Right cardiac atrium (tissue), 5 donors: Measurements from ENCODE around the gene SCN4A. TPM values are rescaled to one million over a fixed set of nuclear protein-coding genes. Genes with fewer than 3 reads are reported as not detected.
A peak's percentile ranks its signal among the peaks of the same experiment; 100 is the strongest.

Experiments
- ATAC-seq, 2 donors: fragments of 200-7000 bp; cut with Tn5 transposase; one replicate each; pipeline versions ENCODE4 v1.8.0 to v1.9.1; 2020; ENCODE audit warnings: moderate library complexity in 2 of 2, mild to moderate bottlenecking in 1 of 2
- DNase-seq, 3 donors: peaks; one replicate each; pipeline ENCODE4 v3.0.0-alpha.2; 2020
- H3K27ac ChIP-seq: one replicate; pipeline ENCODE4 v1.5.1; 2013; ENCODE audit warnings: mild to moderate bottlenecking, low read length, control low read depth, moderate library complexity
- H3K27me3 ChIP-seq: one replicate; pipeline ENCODE4 v1.6.1; 2013; ENCODE audit not compliant: control insufficient read depth, insufficient read depth
- H3K4me1 ChIP-seq: one replicate; pipeline ENCODE4 v1.6.1; 2013; ENCODE audit warnings: low read length; ENCODE audit not compliant: control insufficient read depth, insufficient read depth
- H3K4me3 ChIP-seq: one replicate; pipeline ENCODE4 v1.5.1; 2013; ENCODE audit warnings: low read length, control low read depth
- H3K9me3 ChIP-seq: one replicate; pipeline ENCODE4 v1.6.1; 2013; ENCODE audit warnings: low read length; ENCODE audit not compliant: control insufficient read depth
- WGBS: extraction: QIAGEN DNeasy Blood & Tissue Kit; methylation state at CpG from one replicate; pipeline ENCODE4 v1.1.7; 2013; 5-methylcytosine and 5-hydroxymethylcytosine counted together
- intact Hi-C, 4 donors: fragments of 100-400 bp; cut with DNase I; formaldehyde crosslinking; loops; one replicate each; pipeline versions ENCODE4 v1.11.0 to v1.14.0; 2022 to 2023
- polyA plus RNA-seq: library from polyadenylated mRNA; stranded (reverse); fragments of 200-250 nt; gene quantifications from one replicate; pipeline ENCODE4 v1.2.3, GENCODE V29; 2013
- total RNA-seq, 4 donors: library from RNA; stranded (reverse); fragmentation: NEBNext Ultra II Directional; extraction: Animal tissue kit (Norgen Biotek cat#: 25700); gene quantifications; one replicate each; pipeline ENCODE4 v1.2.1, GENCODE V29; 2021
- donor health status: healthy with polysubstance abuse.
- donor health status: DM: no; HTN: yes; CAD: no.
- donor health status: DM: no; HTN: no; CAD: no.
- donor health status: DM: no; HTN: yes; CAD: no; lungs with severe emphysema.
- donor health status: DM: yes; HTN: yes; CAD: no.

SCN4A gene
- total and polyA plus RNA-seq, 5 donors: 1.6 to 5.8 (median 2.5) TPM

DNA sequence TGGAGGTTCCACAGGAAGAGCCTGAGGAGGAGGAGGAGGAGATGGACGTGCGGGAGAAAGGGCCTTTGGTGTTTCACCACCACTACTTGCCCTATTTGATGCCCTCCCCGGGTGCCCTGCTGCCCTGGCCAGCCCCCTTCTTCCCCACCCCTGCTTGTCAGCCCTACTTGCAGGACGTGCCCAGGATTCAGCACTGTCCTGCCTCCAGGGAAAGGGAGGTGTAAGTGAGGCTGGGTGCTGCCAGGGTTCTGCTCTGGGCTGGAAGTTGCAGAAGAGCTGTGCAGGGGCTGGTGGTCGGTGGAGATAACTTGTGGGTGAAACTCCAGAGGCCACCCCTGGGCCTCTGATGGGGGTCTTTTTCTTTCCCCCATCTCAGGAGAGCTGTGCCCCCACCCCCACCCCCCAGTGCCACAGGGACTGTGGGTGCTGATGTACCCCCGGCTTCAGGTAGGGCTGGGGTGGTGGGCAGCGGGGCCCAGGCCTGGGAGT, 28.4 kb upstream of the SCN4A start:
- H3K9me3 ChIP-seq: no peaks in the 10 kb centered on the region
- H3K4me3 ChIP-seq: no peak overlapping the region
- H3K27ac ChIP-seq: peak overlapping the region; percentile 65
- H3K27me3 ChIP-seq: no peaks in the 10 kb centered on the region
- ATAC-seq: no peak
- WGBS: 73% methylated on average over 7 of the region's 7 CpGs
- DNase-seq: no peak
- H3K4me1 ChIP-seq: peaks cover 5% of the 10 kb centered on the region
- intact Hi-C loops: no loop called here

- WGBS: 83% methylated on average over 25 of the region's 25 CpGs
- H3K9me3 ChIP-seq: no peaks in the 10 kb centered on the region
- H3K4me1 ChIP-seq: peaks cover 5% of the 10 kb centered on the region
- no peaks in the 10 kb centered on the region for H3K27me3 ChIP-seq
- no peak for ATAC-seq
- H3K27ac ChIP-seq: no peak overlapping the region
- no peak overlapping the region for H3K4me3 ChIP-seq
- DNase-seq: no peak
- intact Hi-C loops: loop anchor here in 1 of 4 donors (10.0 kb wide), 1 partner anchor 85 kb away; the partner anchor contains the start of genes CSHL1 and GH1
Measured at GRCh38 chr17:63999680-64000531, 27.2 kb upstream of the SCN4A start.

GRCh38 chr17:63998721-63999679, 26.3 kb upstream of the SCN4A start:
- peak in 1 of 2 donors; percentile 3 for ATAC-seq
- H3K9me3 ChIP-seq: no peaks in the 10 kb centered on the region
- peak overlapping the region; percentile 46 for H3K4me3 ChIP-seq
- no peaks in the 10 kb centered on the region for H3K27me3 ChIP-seq
- WGBS: 28% methylated on average over 33 of the region's 33 CpGs
- intact Hi-C loops: loop anchor here in 1 of 4 donors (10.0 kb wide), 1 partner anchor 84 kb away; the partner anchor contains the start of genes CSHL1 and GH1
- DNase-seq: no peak
- H3K27ac ChIP-seq: no peak overlapping the region
- peaks cover 5% of the 10 kb centered on the region for H3K4me1 ChIP-seq

DNA sequence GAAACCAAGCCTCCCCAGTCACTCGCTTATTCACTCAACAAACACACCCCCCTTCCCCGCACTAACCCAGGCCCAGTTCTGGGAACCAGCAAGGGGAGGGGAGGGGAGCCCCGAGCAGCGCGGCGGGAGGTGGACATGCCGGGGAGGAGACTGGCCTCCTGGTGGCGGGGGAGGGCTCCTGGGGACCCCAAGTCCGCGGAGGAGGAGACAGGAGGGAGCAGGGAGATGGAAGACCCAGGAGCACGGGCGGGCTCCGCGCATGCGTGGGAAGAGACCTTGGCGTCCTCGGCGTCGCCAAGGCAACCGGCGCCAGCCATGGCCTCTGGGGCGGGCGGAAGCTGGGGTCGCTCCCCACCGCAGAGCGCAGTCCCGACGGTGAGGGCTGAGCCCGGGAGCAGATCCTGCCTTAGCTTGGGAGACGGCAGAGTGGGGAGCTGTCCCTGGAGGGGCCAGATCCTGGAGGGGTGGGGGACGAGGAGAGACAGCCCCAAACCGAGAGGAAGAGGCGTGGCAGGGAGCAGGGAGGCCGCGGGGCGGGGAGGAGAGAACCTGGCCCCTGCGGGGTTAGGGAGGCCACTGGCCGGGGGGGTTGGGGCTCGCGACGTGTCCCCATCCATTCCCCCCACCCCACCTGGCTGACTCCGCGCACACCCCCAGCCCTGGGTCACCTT, 25.5 kb upstream of the SCN4A start, which contains the start of gene PRR29:
TSS of gene PRR29 (plus strand) at position 302 of the 671 bp plus-strand sequence. CDS start at position 316, 14 bp downstream.
- H3K27ac ChIP-seq: no peak within 1 kb of the TSS
- ATAC-seq (peak; percentile 59 to 62), DNase-seq (peak; percentile 85 to 92 (median 90))
- H3K27me3 ChIP-seq: no peaks in the 10 kb centered on the region
- peak within 1 kb of the TSS; percentile 46 for H3K4me3 ChIP-seq
- no peaks in the 10 kb centered on the region for H3K9me3 ChIP-seq
- WGBS: under 1% methylated on average over 43 of the region's 43 CpGs
- peaks cover 5% of the 10 kb centered on the region for H3K4me1 ChIP-seq
- intact Hi-C loops: loop anchor here in 1 of 4 donors (10.0 kb wide), 1 partner anchor 83 kb away; the partner anchor contains the start of genes CSHL1 and GH1

DNA sequence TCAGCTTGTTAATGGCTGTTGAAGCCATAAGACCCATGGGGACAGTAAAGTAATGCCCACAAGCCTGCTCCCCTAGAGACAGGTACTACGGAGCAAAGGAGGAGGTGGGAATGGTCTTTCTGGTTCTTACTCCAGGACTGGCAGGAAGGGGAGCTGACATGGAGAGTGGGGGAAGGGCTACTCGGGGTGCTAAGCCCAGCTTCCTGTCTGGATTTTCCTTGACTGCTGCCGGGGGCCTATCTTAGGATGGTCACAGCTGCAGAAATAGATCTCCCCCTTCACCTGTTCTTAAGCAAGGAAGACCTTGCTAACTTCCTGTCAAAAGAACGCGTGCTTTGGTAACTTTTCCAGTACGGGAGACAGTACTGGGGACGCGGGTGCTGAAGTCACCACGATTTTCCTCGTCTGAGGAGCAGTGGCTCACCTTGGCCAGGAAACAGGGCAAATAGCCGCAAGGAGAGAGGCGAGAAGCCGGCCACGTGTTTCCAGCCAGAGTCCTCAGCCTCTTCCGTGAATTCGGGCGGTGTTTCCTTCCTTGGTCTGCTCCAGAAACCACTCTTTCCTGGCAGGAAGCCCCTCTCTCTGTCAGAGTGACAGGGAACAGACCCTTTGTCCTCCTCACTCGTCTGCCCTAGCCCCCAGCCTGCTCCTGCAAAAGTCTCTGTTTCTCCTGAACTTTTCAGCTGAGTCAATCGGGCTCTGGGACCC, 24.8 kb upstream of the SCN4A start:
- WGBS: 16% methylated on average over 19 of the region's 19 CpGs
- DNase-seq (no peak), ATAC-seq (peak in 1 of 2 donors; percentile 7)
- no peaks in the 10 kb centered on the region for H3K9me3 ChIP-seq
- no peak overlapping the region for H3K27ac ChIP-seq
- no peaks in the 10 kb centered on the region for H3K27me3 ChIP-seq
- intact Hi-C loops: loop anchor here in 1 of 4 donors (10.0 kb wide), 1 partner anchor 83 kb away; the partner anchor contains the start of genes CSHL1 and GH1
- peaks cover 5% of the 10 kb centered on the region for H3K4me1 ChIP-seq
- peak overlapping the region; percentile 46 for H3K4me3 ChIP-seq

- whole genome bisulfite sequencing: 91% methylated on average over 11 of the region's 11 CpGs
- Histone ChIP-seq H3K27ac (no peak overlapping the region), H3K4me1 (peaks cover 5% of the 10 kb centered on the region), H3K4me3 (no peak overlapping the region), H3K9me3 (no peaks in the 10 kb centered on the region), H3K27me3 (no peaks in the 10 kb centered on the region)
- intact Hi-C loops: loop anchor here in 1 of 4 donors (10.0 kb wide), 1 partner anchor 82 kb away; the partner anchor contains the start of genes CSHL1 and GH1
- no peak for ATAC-seq
- no peak for DNase-seq
Measured at GRCh38 chr17:63996430-63997182, 23.9 kb upstream of the SCN4A start.

- DNase-seq (no peak), ATAC-seq (no peak)
- Histone ChIP-seq H3K4me3 (no peak overlapping the region), H3K4me1 (peaks cover 5% of the 10 kb centered on the region), H3K9me3 (no peaks in the 10 kb centered on the region), H3K27me3 (no peaks in the 10 kb centered on the region), H3K27ac (no peak overlapping the region)
- intact Hi-C loops: loop anchor here in 1 of 4 donors (10.0 kb wide), 1 partner anchor 81 kb away; the partner anchor contains the start of genes CSHL1 and GH1
- 90% methylated on average over 5 of the region's 5 CpGs for WGBS
Measured at GRCh38 chr17:63995626-63996025, 22.9 kb upstream of the SCN4A start.

- intact Hi-C loops: loop anchor here in 3 of 4 donors (5.0 to 10.0 kb wide), 3 partner anchors 46 to 79 kb away; partner anchors contain the start of genes GH1 (in 2 of the 3) and CSHL1 (in 1 of the 3)
- Histone ChIP-seq H3K4me1 (peaks cover 5% of the 10 kb centered on the region), H3K27ac (no peak overlapping the region), H3K27me3 (no peaks in the 10 kb centered on the region), H3K9me3 (no peaks in the 10 kb centered on the region), H3K4me3 (no peak overlapping the region)
- WGBS: 85% methylated on average over 3 of the region's 3 CpGs
- ATAC-seq (no peak), DNase-seq (no peak)
Measured at GRCh38 chr17:63993368-63993985, 20.8 kb upstream of the SCN4A start.

- H3K27me3 ChIP-seq: no peaks in the 10 kb centered on the region
- H3K9me3 ChIP-seq: no peaks in the 10 kb centered on the region
- WGBS: 84% methylated on average over 11 of the region's 11 CpGs
- H3K27ac ChIP-seq: no peak overlapping the region
- ATAC-seq: no peak
- DNase-seq: no peak
- intact Hi-C loops: loop anchor here (2.0 to 10.0 kb wide), 4 partner anchors 44 to 77 kb away; partner anchors contain the start of genes GH1 (in 4 of the 4) and CSHL1 (in 1 of the 4)
- no peak overlapping the region for H3K4me3 ChIP-seq
- H3K4me1 ChIP-seq: no peaks in the 10 kb centered on the region
Measured at GRCh38 chr17:63991611-63992010, 18.9 kb upstream of the SCN4A start.
